Limb (tissue), 2 donors: Measurements from ENCODE around the gene ABT1.
"Not testable (repeated sequence)": the region's sequence is repeated elsewhere in the genome, so short reads cannot be mapped to it uniquely, and the experiment has no call there.

Source experiments
- DNase-seq, 2 donors: peaks; one replicate each; pipeline ENCODE4 v3.0.0-alpha.2; 2016; ENCODE audit errors: extremely low spot score in 2 of 2

ABT1 gene

DNA sequence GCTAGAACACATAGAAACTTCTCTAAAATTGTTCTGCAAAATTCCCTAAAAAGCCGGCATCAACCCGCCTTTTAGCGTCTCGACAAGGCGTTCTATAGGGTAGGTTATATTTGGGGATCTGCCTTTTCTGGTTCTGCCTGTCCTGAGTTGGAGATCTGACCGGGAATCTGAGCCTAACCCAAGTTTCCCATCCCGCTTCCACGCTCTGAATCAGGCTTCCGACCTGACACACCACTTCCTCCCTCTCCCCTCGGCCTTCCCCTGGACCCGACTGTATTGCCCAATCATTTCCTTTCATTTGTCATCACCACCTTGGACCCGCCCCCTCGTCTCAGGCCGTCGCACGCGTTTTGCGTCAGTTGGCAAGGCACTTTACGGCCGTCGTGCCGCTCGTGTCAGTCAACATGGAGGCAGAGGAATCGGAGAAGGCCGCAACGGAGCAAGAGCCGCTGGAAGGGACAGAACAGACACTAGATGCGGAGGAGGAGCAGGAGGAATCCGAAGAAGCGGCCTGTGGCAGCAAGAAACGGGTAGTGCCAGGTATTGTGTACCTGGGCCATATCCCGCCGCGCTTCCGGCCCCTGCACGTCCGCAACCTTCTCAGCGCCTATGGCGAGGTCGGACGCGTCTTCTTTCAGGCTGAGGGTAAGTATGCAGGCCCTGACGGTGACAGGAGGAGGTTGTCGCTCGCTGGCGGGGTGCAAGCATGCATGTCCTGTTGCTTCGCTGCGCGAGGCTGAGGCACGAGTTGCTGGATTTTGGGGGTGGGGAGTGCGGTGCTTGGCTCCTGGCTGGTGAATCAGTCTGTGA, at the start of gene ABT1:
Gene ABT1 (plus strand): TSS at position 375 of the 810 bp plus-strand sequence. CDS start 30 bp downstream, at position 405.
- peak; percentile 97 to 98 for DNase-seq

DNA sequence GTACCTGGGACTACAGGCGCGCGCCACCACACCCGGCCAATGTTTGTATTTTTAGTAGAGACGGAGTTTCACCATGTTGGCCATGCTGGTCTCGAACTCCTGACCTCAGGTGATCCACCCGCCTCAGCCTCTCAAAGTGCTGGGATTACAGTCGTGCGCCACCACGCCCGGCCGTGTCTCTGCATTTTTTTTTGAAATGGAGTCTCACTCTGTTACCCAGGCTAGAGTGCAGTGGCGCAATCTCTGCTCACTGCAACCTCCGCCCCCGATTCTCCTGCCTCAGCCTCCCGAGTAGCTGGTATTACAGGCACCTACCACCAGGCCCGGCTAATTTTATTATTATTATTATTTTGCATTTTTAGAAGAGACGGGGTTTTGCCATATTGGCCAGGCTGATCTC, 49.4 kb upstream of the ABT1 start:
- not testable (repeated sequence) for DNase-seq

DNA sequence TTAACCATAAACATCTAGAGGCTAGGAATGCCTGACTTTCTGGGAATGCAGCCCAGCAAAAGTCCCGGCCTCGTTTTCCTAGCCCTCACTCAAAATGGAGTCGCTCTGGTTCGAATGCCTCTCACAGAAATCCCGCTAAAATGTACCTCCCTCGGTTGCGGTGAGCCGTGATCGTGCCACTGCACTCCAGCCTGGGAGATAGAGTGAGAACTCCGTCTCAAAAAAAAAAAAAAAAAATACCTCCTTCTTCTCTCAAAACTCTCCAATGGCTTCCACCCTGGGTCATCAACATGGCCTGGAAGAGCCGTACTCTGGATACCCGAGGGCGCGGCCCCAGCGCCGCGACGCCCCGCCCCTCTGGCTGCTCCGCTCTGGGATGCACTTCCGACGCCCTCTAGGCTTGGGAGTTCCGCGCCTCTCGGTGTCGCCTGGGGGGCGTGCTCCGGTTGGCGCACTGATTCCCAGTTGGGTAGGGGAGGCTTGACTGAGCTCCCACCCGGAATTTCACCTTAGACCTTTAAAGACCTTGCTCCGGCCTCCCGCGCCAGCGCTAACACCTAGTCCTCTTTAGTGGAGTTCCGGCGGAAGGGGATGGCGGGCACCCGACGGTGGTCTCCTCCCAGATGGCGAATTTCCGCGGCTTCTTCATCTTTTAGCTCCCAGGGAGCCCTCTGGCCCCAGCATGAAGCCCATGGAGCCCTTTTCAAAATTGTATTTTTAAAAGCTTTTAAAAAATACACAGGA, 46.3 kb upstream of the ABT1 start:
- DNase-seq: peak; percentile 70 to 81

DNA sequence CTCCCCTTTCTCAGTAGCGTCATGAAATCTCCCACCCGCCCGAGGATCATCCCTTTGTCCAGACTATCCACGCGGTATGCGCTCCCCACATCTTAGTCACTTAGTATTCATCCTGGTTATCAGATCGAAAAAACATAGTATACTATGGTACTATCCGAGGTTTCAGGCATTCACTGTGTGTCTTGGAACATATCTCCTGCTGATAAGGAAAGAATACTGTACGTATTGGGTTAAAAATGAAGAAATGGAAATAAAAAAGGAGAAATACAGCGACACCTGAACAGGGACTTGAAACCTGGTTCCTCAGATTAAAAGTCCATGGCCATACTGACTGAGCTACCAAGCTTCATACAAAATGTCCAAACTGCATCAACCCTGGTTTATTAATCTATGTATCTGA, 44.5 kb upstream of the ABT1 start:
- DNase-seq: no peak

DNA sequence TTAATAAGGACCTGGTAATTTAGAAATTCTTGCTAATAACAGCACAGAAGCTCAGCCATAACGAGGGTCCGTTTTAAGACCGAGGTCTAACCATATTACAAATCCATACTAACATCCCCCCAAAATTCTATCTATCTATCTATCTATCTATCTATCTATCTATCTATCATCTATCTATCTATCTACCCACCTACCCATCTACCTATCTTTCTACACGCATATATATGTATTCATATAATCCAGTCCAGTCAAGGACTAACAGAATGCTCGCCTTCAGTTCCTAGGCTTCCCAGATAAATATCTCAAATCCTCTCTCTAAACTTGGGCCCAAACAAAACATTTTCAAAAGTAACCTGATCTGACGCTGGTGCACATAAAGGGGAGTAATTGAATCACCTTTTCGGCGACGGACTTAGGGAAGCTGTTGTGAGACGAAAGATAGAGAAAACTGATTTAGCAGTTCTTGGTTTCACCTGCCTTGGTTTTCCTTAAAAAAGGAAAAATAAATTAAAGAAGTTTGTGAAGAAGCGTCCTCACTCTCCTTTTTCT, 44.0 kb upstream of the ABT1 start:
- no peak for DNase-seq

DNA sequence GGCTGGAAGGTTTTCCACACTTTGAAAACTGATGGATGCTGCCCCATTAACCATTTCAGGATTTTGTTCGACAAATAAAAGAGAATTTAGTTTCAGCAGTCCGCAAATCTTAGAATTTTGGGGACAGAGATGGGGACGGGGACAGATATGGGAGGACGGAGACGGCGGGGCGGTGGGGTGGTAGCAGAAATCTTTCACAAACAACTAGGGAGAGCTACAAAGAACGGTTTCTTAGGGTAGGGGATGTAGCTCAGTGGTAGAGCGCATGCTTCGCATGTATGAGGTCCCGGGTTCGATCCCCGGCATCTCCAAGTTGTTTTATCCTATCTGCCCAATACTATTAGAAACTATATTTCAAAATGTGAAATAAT, 43.5 kb upstream of the ABT1 start:
- DNase-seq: peak; percentile 85 to 88

DNA sequence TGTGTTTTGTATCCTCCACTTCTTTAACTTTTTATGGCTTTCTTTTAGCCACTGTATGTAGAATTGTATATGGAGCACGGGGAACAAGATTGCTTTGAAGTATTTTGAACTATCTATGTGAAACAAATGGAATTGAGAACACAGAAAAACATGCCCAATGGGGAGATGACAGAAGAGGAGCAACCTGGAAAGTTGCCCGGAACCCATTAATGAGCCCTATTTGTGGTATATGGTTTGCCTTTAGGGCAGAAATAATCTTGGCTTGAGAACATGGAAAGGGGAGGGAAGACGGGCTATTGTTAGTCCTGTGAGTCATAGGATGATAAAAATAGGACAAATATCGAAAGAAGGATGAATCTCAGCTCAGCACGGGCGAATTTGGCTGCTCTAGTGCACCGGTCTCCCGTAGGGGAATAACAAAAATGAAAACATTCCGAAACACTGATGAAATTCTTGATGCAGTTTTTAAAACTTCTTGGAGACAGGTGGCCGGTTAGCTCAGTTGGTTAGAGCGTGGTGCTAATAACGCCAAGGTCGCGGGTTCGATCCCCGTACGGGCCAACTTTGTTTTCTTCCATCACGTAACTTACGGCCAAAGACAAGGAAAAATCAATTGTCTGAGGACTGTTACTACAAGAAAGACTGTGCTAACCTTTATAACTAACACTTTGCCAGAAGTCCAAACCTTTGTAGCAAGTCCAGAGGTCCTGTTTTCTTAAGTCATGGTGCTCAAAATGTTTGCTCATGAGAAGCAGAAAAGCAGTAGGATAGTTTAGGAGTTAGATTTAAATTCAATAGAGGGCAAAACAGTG, 42.9 kb upstream of the ABT1 start:
- peak; percentile 85 for DNase-seq

DNA sequence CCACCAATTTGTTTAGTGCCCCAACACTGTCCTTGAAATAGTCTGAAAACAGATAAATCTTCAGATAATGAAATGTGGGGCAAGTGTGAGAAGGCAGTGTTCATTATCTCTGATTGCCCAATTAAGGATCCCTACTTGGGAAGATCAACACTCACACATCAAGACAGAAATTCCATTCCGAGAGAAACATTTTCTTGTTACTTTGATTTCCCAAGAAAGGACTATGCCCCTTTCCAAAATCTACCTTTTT, 42.4 kb upstream of the ABT1 start:
- no peak for DNase-seq

DNA sequence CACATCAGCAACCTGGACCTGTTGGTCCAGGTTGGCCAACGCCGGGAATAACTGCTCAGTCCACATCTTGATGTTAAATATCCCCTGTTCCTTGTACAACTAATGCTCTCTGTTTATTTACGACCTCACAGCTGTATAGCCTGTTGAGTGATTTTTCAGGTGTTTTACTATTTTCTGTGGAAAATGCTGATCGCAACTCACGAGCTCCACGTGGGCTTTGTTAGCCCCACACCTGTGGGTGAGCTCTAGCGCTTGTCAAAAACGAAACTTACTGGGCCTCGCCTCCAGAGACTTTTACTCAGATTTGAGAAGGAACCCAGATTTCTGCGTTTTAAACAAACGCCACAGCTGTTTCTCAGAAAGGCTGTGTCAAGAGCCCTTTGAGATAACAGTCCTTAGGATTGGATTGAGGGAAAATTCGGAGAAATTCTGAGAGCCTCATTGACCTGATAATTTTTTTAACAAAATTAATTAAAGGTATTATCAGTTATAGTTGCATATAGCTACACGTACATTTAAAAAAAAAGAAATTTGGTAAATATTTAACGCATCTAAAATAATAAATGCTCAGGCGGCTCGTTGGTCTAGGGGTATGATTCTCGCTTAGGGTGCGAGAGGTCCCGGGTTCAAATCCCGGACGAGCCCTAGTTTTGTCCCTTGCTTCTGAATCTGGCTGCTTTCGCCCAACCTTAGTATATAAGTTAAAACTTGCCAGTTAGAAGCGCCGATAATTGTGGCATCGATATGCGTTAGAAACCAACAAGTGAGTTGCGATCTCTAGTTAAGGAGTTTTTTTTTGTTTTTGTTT, 41.9 kb upstream of the ABT1 start:
- peak in 1 of 2 donors; percentile 68 for DNase-seq

DNA sequence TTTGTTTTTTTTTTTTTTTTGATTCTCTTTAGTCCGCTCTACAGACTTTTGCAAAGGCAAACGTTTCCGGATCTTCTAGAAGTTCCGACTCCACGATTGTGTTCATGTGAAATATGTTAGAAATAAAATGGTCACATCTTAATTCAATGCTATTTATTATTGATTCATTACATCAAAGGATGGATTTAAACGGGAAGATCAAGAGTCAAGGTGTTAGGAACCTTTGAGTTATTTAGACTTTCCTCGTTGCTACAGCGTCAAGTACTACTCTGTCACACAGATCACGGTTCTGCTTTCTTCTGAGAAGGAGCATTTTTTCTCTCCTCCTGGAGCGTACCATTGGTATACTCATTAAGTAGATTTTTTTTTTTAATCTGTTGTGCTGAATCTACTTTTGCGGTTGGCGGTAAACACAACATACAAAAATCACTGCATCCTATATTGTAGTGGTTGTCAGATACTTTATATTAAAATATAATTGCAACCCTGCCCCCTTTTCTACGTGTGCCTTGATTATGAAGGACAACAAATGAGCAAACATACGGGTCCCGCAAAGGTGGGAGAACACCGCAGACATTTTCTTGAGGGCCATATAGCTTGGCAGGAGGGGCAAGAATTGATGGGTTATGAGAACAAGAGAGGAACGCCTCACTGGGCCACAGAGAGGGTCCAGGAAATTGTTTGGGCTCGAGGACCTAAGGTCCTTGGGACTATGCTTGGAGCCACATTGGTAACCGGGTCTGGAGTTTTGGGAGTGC, 41.1 kb upstream of the ABT1 start:
- DNase-seq: no peak

DNA sequence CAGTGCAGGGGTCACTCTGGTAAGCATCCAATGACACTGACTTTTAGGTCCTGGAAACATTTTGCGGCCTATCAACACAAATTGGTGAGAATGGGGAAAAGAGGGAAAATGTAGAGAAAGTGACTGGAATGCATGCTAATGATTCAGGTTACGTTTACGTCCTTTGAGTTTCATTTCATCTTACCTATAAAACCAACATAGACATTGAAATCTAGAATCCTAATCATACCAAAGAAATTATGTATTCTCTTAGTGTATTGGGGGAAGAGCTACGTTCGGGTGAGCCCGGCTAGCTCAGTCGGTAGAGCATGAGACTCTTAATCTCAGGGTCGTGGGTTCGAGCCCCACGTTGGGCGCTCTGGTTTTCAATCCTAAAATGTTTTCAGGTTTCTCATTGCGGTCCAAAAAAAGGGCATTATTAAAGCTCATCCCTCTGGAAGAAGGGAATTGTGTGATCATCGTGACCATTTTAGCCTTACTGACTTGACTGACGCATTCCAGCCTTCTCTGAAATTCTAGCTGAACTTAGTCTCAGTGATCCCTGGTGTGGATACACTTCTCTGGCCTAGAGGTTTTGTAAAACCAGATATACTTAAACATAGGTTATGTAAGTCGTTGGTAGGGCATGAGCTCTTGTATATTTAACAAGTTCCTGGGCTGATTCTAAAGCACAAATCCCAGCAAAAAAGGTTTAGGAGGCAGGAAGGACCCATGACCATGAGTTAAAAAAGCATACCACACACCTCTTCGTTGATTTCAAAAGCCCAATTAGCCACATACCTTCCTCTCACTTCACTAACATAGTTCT, 40.3 kb upstream of the ABT1 start:
- DNase-seq: peak in 1 of 2 donors; percentile 76

DNA sequence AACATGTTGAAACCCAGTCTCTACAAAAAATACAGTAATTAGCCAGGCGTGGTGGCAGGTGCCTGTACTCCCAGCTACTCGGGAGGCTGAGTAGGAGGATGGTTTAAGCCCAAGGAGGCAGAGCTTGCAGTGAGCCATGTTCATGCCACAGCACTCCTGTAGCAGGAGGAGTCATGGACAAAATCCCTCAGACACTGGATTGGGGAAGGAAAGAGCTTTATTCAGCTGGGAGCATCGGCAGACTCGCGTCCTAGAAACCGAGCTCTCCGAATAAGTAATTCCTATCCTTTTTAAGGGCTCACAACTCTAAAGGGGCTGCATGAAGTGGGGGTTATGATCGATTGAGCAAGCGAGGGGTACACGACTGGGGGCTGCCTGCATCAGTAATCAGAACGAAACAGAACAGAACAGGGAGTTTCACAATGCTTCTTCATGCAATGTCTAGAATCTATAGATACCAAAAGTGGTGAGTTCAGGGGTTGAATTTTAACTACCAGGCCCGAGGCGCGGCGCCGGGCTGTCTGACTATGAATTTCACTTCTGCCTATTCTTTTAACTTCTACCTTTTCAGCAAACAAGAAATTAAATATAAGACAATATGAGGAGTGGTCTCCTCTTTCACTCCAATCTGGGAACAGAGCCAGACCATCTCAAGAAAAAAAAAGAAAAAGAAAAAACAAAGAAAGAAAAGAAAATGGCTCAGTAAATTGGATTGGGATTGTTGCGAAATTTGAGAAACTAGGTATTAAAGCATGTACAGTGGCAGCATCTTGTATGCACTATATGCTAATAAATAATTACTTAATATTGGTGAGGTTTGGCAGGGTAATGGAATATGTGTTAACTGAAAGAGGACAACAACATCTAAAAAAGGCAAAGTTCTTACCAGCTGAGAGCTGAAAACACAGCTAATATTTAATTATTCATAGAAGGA, 35.0 kb upstream of the ABT1 start:
- no peak for DNase-seq

DNA sequence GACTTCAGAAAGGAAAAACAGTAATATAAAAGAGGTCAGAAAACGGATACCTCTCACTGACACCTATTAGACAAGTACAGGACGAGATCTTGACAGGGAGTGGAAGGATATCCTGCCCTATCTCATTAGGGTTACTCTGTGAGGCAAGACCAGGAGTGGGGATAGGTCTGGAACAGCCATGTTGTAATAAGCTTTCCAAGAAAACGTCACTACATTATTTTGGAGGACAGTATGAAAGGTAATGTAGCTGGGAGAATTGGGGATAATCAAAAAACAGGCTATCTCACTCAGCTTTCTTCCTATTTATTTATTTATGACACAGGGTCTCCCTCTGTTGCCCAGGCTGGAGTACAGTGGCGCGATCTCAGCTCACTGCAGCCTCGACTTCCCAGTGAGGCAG, 33.3 kb upstream of the ABT1 start:
- no peak for DNase-seq

DNA sequence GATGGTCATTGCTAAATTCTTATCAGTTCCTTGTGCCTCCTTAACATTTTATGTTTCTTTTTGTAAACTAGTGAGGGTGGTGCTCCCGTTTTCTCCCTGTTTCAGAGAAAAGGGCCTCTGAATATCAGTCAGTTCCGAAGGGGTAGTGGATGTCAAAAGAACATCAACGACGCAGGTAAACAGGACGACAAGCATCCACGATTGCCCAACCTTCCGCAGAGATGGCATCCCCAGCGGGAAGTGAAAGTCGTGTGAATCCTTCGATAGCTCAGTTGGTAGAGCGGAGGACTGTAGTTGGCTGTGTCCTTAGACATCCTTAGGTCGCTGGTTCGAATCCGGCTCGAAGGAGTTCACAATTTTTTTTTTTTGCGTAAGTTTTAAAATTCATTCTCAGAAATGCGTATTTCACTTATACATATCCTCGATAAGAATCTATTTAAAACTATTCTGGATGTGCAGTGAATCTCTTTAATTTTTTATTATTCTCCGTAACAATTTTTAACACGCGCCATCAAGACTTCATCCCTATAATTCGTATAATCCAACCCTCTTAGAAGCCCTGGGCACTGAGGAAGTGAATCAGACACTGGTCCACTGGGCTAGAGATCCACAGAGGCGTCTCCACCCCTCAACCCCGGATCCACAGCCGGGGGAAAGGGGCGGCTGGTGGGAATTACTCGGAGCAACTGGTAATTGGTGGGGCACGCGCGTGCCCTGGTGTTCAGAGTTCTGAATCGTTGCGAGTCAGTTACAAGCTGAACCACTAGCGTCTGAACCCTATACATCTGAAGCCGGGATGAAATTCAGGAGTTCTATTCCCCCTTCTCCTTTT, 27.9 kb upstream of the ABT1 start:
- peak; percentile 89 to 97 for DNase-seq

DNA sequence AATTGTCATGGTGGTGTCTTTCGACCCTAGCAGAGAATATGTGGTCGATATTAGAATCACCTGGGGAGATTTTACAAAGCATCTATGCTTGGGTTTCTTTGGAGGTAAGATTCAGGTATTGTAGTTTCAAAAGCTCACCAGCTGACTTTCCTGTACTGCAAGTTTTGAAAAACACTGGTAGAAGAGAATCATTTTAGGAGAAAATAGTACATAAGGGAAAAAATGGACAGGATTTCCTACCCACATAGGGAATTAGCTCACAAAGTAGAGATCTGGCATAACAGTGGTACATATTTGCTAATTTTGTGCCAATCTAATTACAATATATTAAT, 27.4 kb upstream of the ABT1 start:
- no peak for DNase-seq

DNA sequence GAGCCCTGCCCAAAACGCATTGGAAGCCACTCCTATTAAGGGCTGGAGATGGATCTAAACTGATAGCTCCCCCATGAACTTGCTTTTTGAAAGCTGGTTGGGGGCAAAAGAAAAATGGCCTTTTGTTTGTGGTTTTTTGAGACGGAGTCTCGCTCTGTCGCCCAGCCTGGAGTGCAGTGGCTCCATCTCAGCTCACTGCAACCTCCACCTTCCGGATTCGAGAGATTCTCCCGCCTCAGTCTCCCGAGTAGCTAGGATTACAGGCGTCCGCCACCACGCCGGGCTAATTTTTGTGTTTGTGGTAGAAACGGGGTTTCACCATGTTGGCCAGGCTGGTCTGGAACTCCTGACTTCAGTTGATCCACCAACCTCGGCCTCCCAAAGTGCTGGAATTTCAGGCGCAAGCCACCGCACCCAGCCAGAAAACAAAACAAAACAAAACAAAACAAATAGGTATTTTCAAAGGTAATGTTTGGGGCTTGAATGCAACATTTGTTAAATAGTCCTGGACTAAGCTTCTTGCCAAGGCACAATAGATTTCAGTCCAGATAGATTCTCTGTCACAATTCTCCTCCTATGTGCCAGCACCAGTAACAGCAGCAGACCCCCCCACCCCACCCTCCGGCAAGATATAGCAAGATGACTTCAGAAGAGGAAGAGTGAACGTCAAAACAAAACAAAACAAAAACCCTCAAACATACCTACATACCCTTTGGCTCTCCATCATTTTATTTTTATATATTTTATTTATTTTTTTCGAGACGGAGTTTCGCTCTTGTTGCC, 26.5 kb upstream of the ABT1 start:
- no peak for DNase-seq
